ENCODE data around the gene PCCB.

PCCB gene

GRCh38 chr3:136377508-136377907 lies 127.4 kb downstream of the PCCB start:
- H3K4me2 ChIP-seq (ENCODE audit: low read length): no peak overlapping the region
- no peaks in the 10 kb centered on the region for H3K79me2 ChIP-seq (ENCODE audit: low read length)
- no peak overlapping the region for H3K9ac ChIP-seq (ENCODE audit: low read length)
- H3K4me1 ChIP-seq (ENCODE audit: low read length): no peaks in the 10 kb centered on the region
- no peaks in the 10 kb centered on the region for H3K36me3 ChIP-seq (replicated peaks; ENCODE audit: low read depth, low read length)
- H2AFZ ChIP-seq (ENCODE audit: low read depth, low read length): no peak overlapping the region
- no peak overlapping the region for H3K4me3 ChIP-seq (ENCODE audit: low read length)
- TF ChIP-seq CTCF (IDR thresholded peaks at IDR 0.05; ENCODE audit: low read depth, low read length) (no peak), EZH2phosphoT487 (IDR thresholded peaks at IDR 0.05; ENCODE audit: low read depth) (no peak)
- no peaks in the 10 kb centered on the region for H3K27me3 ChIP-seq (ENCODE audit: low read depth, low read length)
- no peaks in the 10 kb centered on the region for H4K20me1 ChIP-seq (ENCODE audit: insufficient read depth, low read length)
- no peak overlapping the region for H3K27ac ChIP-seq (ENCODE audit: low read length)
- H3K9me3 ChIP-seq (ENCODE audit: insufficient read depth, low read length): no peaks in the 10 kb centered on the region

- Histone ChIP-seq H3K4me3 (ENCODE audit: low read length) (no peak overlapping the region), H3K36me3 (replicated peaks; ENCODE audit: low read depth, low read length) (no peaks in the 10 kb centered on the region), H2AFZ (ENCODE audit: low read depth, low read length) (no peak overlapping the region), H3K79me2 (ENCODE audit: low read length) (no peaks in the 10 kb centered on the region), H3K27ac (ENCODE audit: low read length) (no peak overlapping the region), H4K20me1 (ENCODE audit: insufficient read depth, low read length) (no peaks in the 10 kb centered on the region), H3K4me1 (ENCODE audit: low read length) (no peaks in the 10 kb centered on the region), H3K9me3 (ENCODE audit: insufficient read depth, low read length) (no peaks in the 10 kb centered on the region), H3K4me2 (ENCODE audit: low read length) (no peak overlapping the region), H3K27me3 (ENCODE audit: low read depth, low read length) (no peaks in the 10 kb centered on the region), H3K9ac (ENCODE audit: low read length) (no peak overlapping the region)
- TF ChIP-seq CTCF (IDR thresholded peaks at IDR 0.05; ENCODE audit: low read depth, low read length): no peak
- no peak for TF ChIP-seq EZH2phosphoT487 (IDR thresholded peaks at IDR 0.05; ENCODE audit: low read depth)
Observed at GRCh38 chr3:136378011-136378410, 127.9 kb downstream of the PCCB start.

All from OCI-LY3 (cell line).